Activated gamma-delta T cell treated with Interleukin-2 at 50 U/mL for 16 hours (primary cell): Measurements from ENCODE around the gene PPOX.

Experiments used
- DNase-seq: peaks from one replicate; pipeline ENCODE4 v3.0.0-alpha.2; 2020

PPOX gene

GRCh38 chr1:161176468-161177111 lies 10.4 kb downstream of the PPOX start:
- DNase-seq: no peak

GRCh38 chr1:161177112-161177935 lies 11.1 kb downstream of the PPOX start, which contains the start of gene B4GALT3:
Gene B4GALT3 (minus strand): TSS chr1:161177507. CDS start chr1:161176060, 1,447 bp downstream.
- DNase-seq: peak; percentile 93

GRCh38 chr1:161177936-161178244 lies 11.7 kb downstream of the PPOX start:
- DNase-seq: no peak

GRCh38 chr1:161179698-161180097 lies 13.5 kb downstream of the PPOX start:
- no peak for DNase-seq

- DNase-seq: no peak
Observed at GRCh38 chr1:161180639-161181038, 14.4 kb downstream of the PPOX start.

GRCh38 chr1:161182214-161182613 lies 16.0 kb downstream of the PPOX start:
- peak; percentile 64 for DNase-seq

- peak; percentile 75 for DNase-seq
Observed at GRCh38 chr1:161185282-161185682, 19.1 kb downstream of the PPOX start.

GRCh38 chr1:161185732-161186311 lies 19.6 kb downstream of the PPOX start:
- DNase-seq: no peak

GRCh38 chr1:161187311-161187710 lies 21.1 kb downstream of the PPOX start:
- no peak for DNase-seq

GRCh38 chr1:161188381-161188780 lies 22.2 kb downstream of the PPOX start:
- DNase-seq: no peak

GRCh38 chr1:161189036-161189435 lies 22.8 kb downstream of the PPOX start:
- DNase-seq: no peak

GRCh38 chr1:161190962-161191521 lies 24.8 kb downstream of the PPOX start:
- DNase-seq: no peak

GRCh38 chr1:161191971-161192370 lies 25.7 kb downstream of the PPOX start:
- no peak for DNase-seq

- peak; percentile 69 for DNase-seq
Observed at GRCh38 chr1:161192476-161193465, 26.5 kb downstream of the PPOX start.

GRCh38 chr1:161193561-161194235 lies 27.5 kb downstream of the PPOX start:
- no peak for DNase-seq

GRCh38 chr1:161195171-161195570 lies 28.9 kb downstream of the PPOX start:
- no peak for DNase-seq

- no peak for DNase-seq
Observed at GRCh38 chr1:161196111-161196510, 29.9 kb downstream of the PPOX start.

- no peak for DNase-seq
Observed at GRCh38 chr1:161196521-161197451, 30.6 kb downstream of the PPOX start.

GRCh38 chr1:161197560-161198193 lies 31.5 kb downstream of the PPOX start:
- no peak for DNase-seq

- DNase-seq: no peak
Observed at GRCh38 chr1:161198194-161198896, 32.1 kb downstream of the PPOX start.
